ENCODE results near the gene STYXL1. TPM values are rescaled to one million over a fixed set of nuclear protein-coding genes. Genes with fewer than 3 reads are reported as not detected.

STYXL1 gene
- total RNA-seq, 1 experiment from 2014 or later: 61.3 TPM

Other genes starting within 250 kb of the STYXL1 start
- not detected in 2 replicates for gene CCL24, start 234.2 kb downstream of the STYXL1 start, total RNA-seq (2014; rRNA removed)
- gene RHBDD2, start 169.0 kb downstream of the STYXL1 start, total RNA-seq (2014; rRNA removed): 42.7 and 59.1 TPM in 2 replicates
- 112 and 119 TPM in 2 replicates for gene POR, start 132.8 kb downstream of the STYXL1 start, total RNA-seq (2014; rRNA removed)
- 17.9 and 18.6 TPM in 2 replicates for gene TMEM120A, start 53.4 kb downstream of the STYXL1 start, total RNA-seq (2014; rRNA removed)
- 163 and 174 TPM in 2 replicates for gene MDH2, start 106 bp upstream of the STYXL1 start, total RNA-seq (2014; rRNA removed)
- 0.66 and 3.2 TPM in 2 replicates for gene SRRM3, start 153.9 kb upstream of the STYXL1 start, total RNA-seq (2014; rRNA removed)

Data from PC-3 (cell line).